Activated CD4-positive, alpha-beta memory T cell treated with anti-CD3 and anti-CD28 coated beads for 36 hours (primary cell): ENCODE results near the gene AK3. TPM values are rescaled to one million over a fixed set of nuclear protein-coding genes. Genes with fewer than 3 reads are reported as not detected.
A peak's percentile ranks its signal among the peaks of the same experiment; 100 is the strongest.

Experiments used
- CTCF ChIA-PET: fragments of 350-600 bp; sonication (Branson Sonifier 250); formaldehyde crosslinking; loops from one replicate; lab custom pipeline; 2021; ENCODE audit warnings: antibody characterized with exemption, inconsistent platforms; lab: Charles Lee
- POLR2A ChIA-PET: fragments of 350-600 bp; sonication (Branson Sonifier 250); formaldehyde crosslinking; loops from one replicate; lab custom pipeline; 2021; ENCODE audit warnings: antibody characterized with exemption; lab: Charles Lee
- DNase-seq: peaks from one replicate; pipeline ENCODE4 v3.0.0-alpha.2; 2020
- H3K27ac Mint-ChIP-seq: one replicate; pipeline ENCODE4 v1.8.0; 2021; ENCODE audit warnings: mixed read lengths
- H3K27me3 Mint-ChIP-seq: one replicate; pipeline ENCODE4 v1.8.0; 2021; ENCODE audit warnings: mixed read lengths
- H3K36me3 Mint-ChIP-seq: one replicate; pipeline ENCODE4 v1.8.0; 2021; ENCODE audit warnings: mixed read lengths
- H3K4me1 Mint-ChIP-seq: one replicate; pipeline ENCODE4 v1.8.0; 2021; ENCODE audit warnings: low read depth, mixed read lengths
- H3K4me3 Mint-ChIP-seq: one replicate; pipeline ENCODE4 v1.8.0; 2021; ENCODE audit warnings: mild to moderate bottlenecking, mixed read lengths
- H3K9me3 Mint-ChIP-seq: one replicate; pipeline ENCODE4 v1.8.0; 2021; ENCODE audit warnings: mixed read lengths
- intact Hi-C: fragments of 100-400 bp; cut with micrococcal nuclease; formaldehyde crosslinking; loops from one replicate; pipeline ENCODE4 v1.15.1; 2023
- total RNA-seq, 2 experiments: library from RNA; stranded (reverse); gene quantifications; one replicate each; pipeline ENCODE4 v1.2.3, GENCODE V29; 2021

The AK3 gene
- total RNA-seq, 2 experiments from 2014 or later = 33.8 to 34.5 TPM

DNA sequence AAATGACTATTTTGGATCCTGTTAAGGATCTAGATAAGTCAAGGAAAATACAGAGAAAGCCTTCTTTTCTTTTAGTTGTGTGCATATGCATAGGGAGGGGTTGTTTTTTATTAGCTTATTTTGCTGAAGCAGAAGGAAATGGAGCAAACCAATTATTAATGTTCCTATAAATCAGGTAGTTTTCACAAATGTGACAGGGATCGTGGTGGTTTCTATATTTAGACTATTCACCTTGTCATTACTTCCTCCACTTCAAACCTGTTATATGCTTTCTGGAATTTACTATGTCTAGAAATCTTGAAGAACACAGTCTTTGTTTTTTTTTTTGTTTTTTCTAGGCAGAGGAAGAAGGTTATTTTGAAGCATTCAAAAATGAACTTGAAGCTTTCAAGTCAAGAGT is 39.5 kb downstream of the AK3 start:
- CTCF ChIA-PET = interaction anchor here (1.1 to 1.8 kb wide), 2 partner anchors 58 to 97 kb away, joined by 3 to 5 read pairs; no protein-coding TSS in a partner anchor
- Mint-ChIP-seq H3K4me1 (peaks cover 19% of the 10 kb centered on the region), H3K27ac (no peak overlapping the region), H3K9me3 (no peaks in the 10 kb centered on the region), H3K27me3 (no peaks in the 10 kb centered on the region), H3K36me3 (peaks cover 29% of the 10 kb centered on the region), H3K4me3 (no peak overlapping the region)
- intact Hi-C loops = no loop called here
- DNase-seq = no peak
- POLR2A ChIA-PET = no interaction called here

DNA sequence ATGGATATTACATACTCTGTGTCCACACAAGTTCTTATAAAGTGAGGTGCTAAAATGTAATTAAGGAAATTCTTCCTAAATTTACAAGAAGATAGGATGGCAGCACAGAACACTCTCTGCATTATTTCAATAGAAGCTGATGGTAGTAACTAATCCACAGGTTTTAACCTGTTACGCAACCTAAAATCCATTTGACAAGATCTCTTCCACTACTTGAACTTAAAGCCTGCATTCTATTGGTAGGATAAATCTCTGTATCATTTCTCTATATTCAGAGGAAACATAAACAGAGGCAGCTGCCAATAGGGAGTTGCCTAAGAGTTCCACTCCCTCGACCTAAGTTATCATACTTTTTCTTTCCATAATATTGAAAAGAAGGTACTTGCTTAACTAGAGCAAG is 40.1 kb downstream of the AK3 start:
- ChIA-PET POLR2A (no interaction called here), CTCF (interaction anchor here (1.1 kb wide), 1 partner anchor 96 kb away, joined by 3 read pairs; no protein-coding TSS in a partner anchor)
- Mint-ChIP-seq H3K36me3 (peaks cover 30% of the 10 kb centered on the region), H3K4me3 (no peak overlapping the region), H3K4me1 (peaks cover 23% of the 10 kb centered on the region), H3K9me3 (no peaks in the 10 kb centered on the region), H3K27me3 (no peaks in the 10 kb centered on the region), H3K27ac (no peak overlapping the region)
- no peak for DNase-seq
- intact Hi-C loops = no loop called here

DNA sequence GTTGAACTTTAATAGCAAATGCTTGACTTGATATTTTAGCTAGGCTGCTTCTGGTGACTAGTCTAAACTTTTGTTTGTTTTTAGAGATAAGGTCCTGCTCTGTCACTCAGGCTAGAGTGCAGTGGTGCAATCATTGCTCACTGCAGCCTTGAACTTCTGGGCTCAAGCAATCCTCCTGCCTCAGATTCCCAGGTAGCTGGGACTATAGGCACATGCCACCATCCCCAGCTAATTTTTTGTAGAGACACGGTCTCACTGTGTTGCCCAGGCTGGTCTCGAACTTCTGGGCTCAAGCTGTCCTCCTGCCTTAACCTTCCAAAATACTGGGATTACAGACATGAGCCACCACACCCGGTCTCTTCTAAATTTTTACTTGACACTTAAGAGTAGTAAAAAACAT is 40.9 kb downstream of the AK3 start:
- intact Hi-C loops = no loop called here
- DNase-seq = no peak
- Mint-ChIP-seq H3K27me3 (no peaks in the 10 kb centered on the region), H3K27ac (no peak overlapping the region), H3K9me3 (no peaks in the 10 kb centered on the region), H3K36me3 (peaks cover 28% of the 10 kb centered on the region), H3K4me1 (peaks cover 24% of the 10 kb centered on the region), H3K4me3 (no peak overlapping the region)
- ChIA-PET POLR2A (no interaction called here), CTCF (no interaction called here)

DNA sequence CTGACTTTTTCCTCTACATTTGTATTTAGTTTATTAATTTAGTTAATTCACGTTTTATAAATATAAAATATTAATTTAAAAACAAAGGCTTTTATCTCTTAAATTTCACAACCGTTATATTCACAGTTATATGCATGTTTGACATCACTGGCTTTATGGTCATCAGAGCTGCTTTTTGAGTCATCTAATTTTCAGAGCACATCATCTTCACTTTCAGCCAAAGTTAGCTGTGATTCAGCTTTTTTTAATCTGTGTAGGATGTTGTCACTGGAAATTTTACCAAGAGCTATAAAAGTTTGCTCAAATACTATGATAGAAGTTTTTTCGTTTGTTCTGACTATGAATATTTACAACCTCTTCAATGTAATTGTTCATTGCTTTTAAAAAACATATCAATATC is 49.2 kb downstream of the AK3 start:
- no peak for DNase-seq
- H3K4me3 Mint-ChIP-seq = no peak overlapping the region
- no peaks in the 10 kb centered on the region for H3K9me3 Mint-ChIP-seq
- H3K4me1 Mint-ChIP-seq = peaks cover 38% of the 10 kb centered on the region
- H3K36me3 Mint-ChIP-seq = peaks cover 13% of the 10 kb centered on the region
- H3K27ac Mint-ChIP-seq = no peak overlapping the region
- CTCF ChIA-PET = interaction anchor here (1.0 to 2.2 kb wide), 2 partner anchors 30 to 68 kb away, joined by 3 to 5 read pairs; partner anchors contain the start of gene PLPP6
- POLR2A ChIA-PET = no interaction called here
- no peaks in the 10 kb centered on the region for H3K27me3 Mint-ChIP-seq
- intact Hi-C loops = loop anchor here (5.0 kb wide), 1 partner anchor 36 kb away; no protein-coding TSS in a partner anchor

DNA sequence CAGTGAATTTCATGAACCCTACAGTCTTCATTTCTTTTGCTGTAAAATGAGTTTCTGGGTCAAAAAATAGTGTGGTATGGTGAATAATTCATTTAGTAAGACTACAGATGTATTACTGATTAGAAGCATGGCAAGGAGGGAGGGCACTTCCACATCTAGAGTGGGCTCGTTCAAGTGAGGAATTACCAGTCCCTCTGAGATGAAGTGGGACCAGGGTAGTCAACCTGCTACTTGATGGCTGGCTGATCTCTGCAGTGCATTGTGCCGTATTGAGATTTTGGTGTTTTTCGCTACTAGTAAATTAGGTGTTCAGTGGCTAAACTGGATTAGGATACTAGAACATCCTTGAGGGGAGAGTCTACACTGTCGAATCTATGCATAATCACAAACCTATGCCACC is 50.9 kb downstream of the AK3 start:
- ChIA-PET POLR2A (no interaction called here), CTCF (no interaction called here)
- intact Hi-C loops = loop anchor here (5.0 kb wide), 1 partner anchor 37 kb away; no protein-coding TSS in a partner anchor
- no peak for DNase-seq
- Mint-ChIP-seq H3K27ac (peak overlapping the region; percentile 2), H3K27me3 (no peaks in the 10 kb centered on the region), H3K4me1 (peaks cover 44% of the 10 kb centered on the region), H3K36me3 (peaks cover 17% of the 10 kb centered on the region), H3K9me3 (no peaks in the 10 kb centered on the region), H3K4me3 (no peak overlapping the region)

DNA sequence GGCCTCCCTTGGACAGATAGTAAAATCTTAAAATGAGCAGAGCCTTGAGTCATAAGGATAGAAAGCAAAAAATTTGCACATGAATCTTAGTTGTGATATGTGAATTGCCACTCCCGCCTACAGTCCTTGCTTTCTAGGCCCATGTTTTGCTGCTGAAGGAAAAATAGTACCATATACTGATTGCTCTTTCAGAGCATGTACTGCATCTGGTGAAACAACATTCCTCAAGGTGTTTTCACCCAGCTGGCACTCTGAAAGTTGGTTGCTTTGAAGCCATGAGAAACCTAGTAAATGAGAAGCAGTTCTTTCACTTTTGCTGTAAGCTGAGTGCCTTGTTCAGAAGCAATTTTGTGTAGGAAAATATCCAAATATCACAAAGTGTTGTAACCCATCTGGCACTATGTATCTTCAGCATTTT is 51.3 kb downstream of the AK3 start:
- H3K36me3 Mint-ChIP-seq = peaks cover 22% of the 10 kb centered on the region
- POLR2A ChIA-PET = no interaction called here
- intact Hi-C loops = loop anchor here (1.0 to 5.0 kb wide), 3 partner anchors 10 to 38 kb away; partner anchors contain the start of genes CDC37L1 and SPATA6L

DNA sequence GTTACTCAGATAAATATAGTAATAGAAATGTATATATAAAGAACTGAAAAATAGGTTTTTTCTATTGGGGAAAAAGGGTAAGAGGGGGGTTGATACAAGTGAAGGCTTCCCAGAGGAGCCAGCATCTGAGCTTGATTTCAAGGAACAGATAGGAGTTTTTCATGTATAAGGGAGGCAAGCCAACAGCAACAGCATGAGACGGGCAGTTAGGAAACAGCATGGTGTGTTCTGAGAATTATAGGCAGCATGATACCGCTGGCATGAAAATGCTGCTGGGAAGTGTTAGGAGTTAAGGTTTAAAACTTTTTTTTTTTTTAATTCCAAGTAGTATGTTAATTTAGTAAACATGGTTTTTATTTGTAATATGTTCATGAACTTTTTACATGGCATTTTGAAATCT is 52.0 kb downstream of the AK3 start:
- H3K27me3 Mint-ChIP-seq = no peaks in the 10 kb centered on the region
- peaks cover 52% of the 10 kb centered on the region for H3K4me1 Mint-ChIP-seq
- H3K9me3 Mint-ChIP-seq = no peaks in the 10 kb centered on the region
- no peak overlapping the region for H3K27ac Mint-ChIP-seq
- peaks cover 22% of the 10 kb centered on the region for H3K36me3 Mint-ChIP-seq
- no peak overlapping the region for H3K4me3 Mint-ChIP-seq
- ChIA-PET POLR2A (no interaction called here), CTCF (interaction anchor here (0.7 kb wide), 1 partner anchor 770 kb away, joined by 3 read pairs; no protein-coding TSS in a partner anchor)
- DNase-seq = no peak
- intact Hi-C loops = loop anchor here (1.0 kb wide), 2 partner anchors 10 to 23 kb away; partner anchors contain the start of genes CDC37L1 and SPATA6L

More for the DNA sequence above, 51.3 kb downstream of the AK3 start:
- peak overlapping the region; percentile 2 for H3K27ac Mint-ChIP-seq
- no peaks in the 10 kb centered on the region for H3K9me3 Mint-ChIP-seq
- DNase-seq = peak; percentile 43
- peaks cover 49% of the 10 kb centered on the region for H3K4me1 Mint-ChIP-seq
- no peaks in the 10 kb centered on the region for H3K27me3 Mint-ChIP-seq
- CTCF ChIA-PET = no interaction called here
- H3K4me3 Mint-ChIP-seq = no peak overlapping the region

DNA sequence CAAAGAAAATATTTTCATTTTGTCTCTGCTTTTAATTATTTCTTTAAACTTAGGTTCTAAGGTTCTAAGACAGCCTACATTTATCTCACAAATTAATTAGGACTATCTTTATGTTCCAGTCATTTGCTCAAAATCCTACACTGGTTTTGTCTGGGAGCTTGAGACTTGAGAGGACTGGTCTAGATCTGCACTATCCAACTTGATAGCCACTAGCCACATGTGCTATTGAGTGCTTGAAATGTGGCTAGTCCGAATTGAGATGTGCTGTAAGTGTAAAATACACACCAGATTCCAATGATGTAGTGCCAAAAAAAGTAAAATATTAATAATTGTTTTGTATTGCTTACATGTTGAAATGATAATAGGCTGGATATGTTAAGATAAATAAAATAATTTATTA is 54.4 kb downstream of the AK3 start:
- Mint-ChIP-seq H3K4me3 (no peak overlapping the region), H3K9me3 (no peaks in the 10 kb centered on the region), H3K27me3 (no peaks in the 10 kb centered on the region), H3K27ac (no peak overlapping the region), H3K36me3 (peaks cover 26% of the 10 kb centered on the region), H3K4me1 (peaks cover 54% of the 10 kb centered on the region)
- intact Hi-C loops = no loop called here
- no peak for DNase-seq
- ChIA-PET CTCF (no interaction called here), POLR2A (no interaction called here)

DNA sequence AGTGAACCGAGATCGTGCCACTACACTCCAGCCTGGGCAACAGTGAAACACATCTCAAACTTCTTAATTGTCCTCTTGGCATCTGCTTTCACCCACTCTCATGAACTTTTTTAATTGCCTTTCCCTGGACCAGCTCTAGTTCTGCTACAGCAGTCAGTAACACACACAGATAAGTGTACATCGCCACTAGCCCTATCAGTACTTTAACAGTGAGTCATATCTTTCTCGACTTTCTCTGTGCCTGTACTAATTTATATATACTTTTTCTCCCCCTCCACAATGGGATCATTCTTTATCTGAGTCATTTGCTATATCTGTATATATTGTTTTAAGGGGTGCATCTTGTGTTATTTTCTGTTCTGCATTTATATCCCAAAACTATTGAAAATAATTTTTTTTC is 54.9 kb downstream of the AK3 start:
- no peak for DNase-seq
- POLR2A ChIA-PET = no interaction called here
- Mint-ChIP-seq H3K36me3 (peaks cover 23% of the 10 kb centered on the region), H3K27me3 (no peaks in the 10 kb centered on the region), H3K4me1 (peaks cover 50% of the 10 kb centered on the region), H3K4me3 (no peak overlapping the region), H3K9me3 (no peaks in the 10 kb centered on the region), H3K27ac (no peak overlapping the region)
- CTCF ChIA-PET = no interaction called here
- intact Hi-C loops = no loop called here

DNA sequence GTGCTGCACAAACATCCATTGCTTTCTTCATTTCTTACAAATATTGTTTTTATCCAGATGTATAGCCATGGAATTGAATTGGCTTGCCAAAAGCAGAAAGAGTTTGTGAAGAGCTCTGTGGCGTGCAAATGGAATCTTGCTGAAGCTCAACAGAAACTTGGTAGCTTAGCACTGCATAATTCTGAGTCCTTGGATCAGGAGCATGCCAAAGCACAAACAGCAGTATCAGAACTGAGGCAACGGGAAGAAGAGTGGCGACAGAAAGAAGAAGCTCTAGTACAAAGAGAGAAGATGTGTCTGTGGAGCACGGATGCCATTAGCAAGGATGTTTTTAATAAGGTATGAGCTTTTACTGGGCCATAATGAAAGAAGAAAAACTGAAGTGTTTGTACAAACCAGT is 56.2 kb downstream of the AK3 start:
- peaks cover 37% of the 10 kb centered on the region for H3K4me1 Mint-ChIP-seq
- no peak for DNase-seq
- H3K27me3 Mint-ChIP-seq = no peaks in the 10 kb centered on the region
- H3K9me3 Mint-ChIP-seq = no peaks in the 10 kb centered on the region
- intact Hi-C loops = no loop called here
- H3K36me3 Mint-ChIP-seq = peaks cover 20% of the 10 kb centered on the region
- H3K27ac Mint-ChIP-seq = no peak overlapping the region
- H3K4me3 Mint-ChIP-seq = no peak overlapping the region
- ChIA-PET CTCF (interaction anchor here (0.6 kb wide), 1 partner anchor 10 kb away, joined by 3 read pairs; no protein-coding TSS in a partner anchor), POLR2A (no interaction called here)

DNA sequence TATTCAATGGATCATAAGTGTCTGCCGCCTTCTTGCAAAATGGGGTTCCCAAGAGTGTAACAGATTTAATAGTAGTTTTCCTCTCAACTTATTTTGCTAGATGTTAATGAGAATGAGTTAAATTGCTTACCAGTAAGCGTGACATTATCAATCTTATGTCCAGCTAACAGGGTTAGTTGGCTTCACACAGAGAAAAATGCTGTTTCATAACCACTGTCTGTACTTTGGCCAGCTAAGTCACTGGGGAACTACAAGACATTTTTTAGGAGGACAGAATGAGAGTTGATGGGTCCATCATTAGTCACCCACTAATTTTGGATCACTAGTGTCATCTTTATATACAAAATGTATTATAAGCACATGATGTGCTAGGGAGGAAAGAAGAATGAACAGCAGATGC is 60.3 kb downstream of the AK3 start:
- intact Hi-C loops = no loop called here
- H3K27ac Mint-ChIP-seq = no peak overlapping the region
- peaks cover 19% of the 10 kb centered on the region for H3K4me1 Mint-ChIP-seq
- CTCF ChIA-PET = interaction anchor here (1.3 kb wide), 1 partner anchor 60 kb away, joined by 3 read pairs; the partner anchor contains the start of gene AK3
- peaks cover 16% of the 10 kb centered on the region for H3K36me3 Mint-ChIP-seq
- H3K9me3 Mint-ChIP-seq = no peaks in the 10 kb centered on the region
- H3K27me3 Mint-ChIP-seq = no peaks in the 10 kb centered on the region
- POLR2A ChIA-PET = interaction anchor here (0.7 kb wide), 1 partner anchor 60 kb away, joined by 3 read pairs; the partner anchor contains the start of gene AK3
- H3K4me3 Mint-ChIP-seq = no peak overlapping the region
- no peak for DNase-seq

DNA sequence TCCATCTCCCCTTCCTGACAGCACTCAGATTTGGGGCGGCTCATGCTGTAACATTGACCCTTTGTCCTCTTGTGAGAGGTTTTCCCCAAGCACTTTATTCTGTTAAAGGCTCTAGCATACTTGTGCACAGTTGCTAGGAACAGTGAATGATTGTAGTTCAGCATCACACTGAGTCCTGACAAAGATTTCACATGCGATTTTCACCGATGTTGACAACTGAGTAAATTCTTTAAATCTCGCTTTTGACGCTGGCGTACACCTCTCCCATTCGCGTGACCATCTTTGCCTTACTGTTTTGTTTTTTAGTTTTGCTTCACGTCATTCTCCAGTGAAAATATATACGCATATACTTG is 60.9 kb downstream of the AK3 start:
- Mint-ChIP-seq H3K27ac (no peak overlapping the region), H3K4me3 (no peak overlapping the region), H3K27me3 (no peaks in the 10 kb centered on the region), H3K9me3 (no peaks in the 10 kb centered on the region), H3K36me3 (peaks cover 13% of the 10 kb centered on the region), H3K4me1 (peaks cover 16% of the 10 kb centered on the region)
- CTCF ChIA-PET = interaction anchor here (1.0 kb wide), 2 partner anchors 18 to 75 kb away, joined by 3 to 4 read pairs; no protein-coding TSS in a partner anchor
- POLR2A ChIA-PET = interaction anchor here (1.4 kb wide), 1 partner anchor 15 kb away, joined by 4 read pairs; no protein-coding TSS in a partner anchor
- intact Hi-C loops = no loop called here
- no peak for DNase-seq
